Muscle of leg (tissue), 11 donors: Measurements from ENCODE around the gene DYNC1I2. TPM values are rescaled to one million over a fixed set of nuclear protein-coding genes. Genes with fewer than 3 reads are reported as not detected.
"Not testable (repeated sequence)": the region's sequence is repeated elsewhere in the genome, so short reads cannot be mapped to it uniquely, and the experiment has no call there.

Experiments
- DNase-seq: peaks from one replicate; pipeline ENCODE4 v3.0.0; 2013
- H3K27ac ChIP-seq: one replicate; pipeline ENCODE4 v1.5.1; 2013; ENCODE audit warnings: mild to moderate bottlenecking, low read length, control low read depth
- H3K27me3 ChIP-seq: one replicate; pipeline ENCODE4 v1.6.1; 2013; ENCODE audit warnings: low read length; ENCODE audit not compliant: control insufficient read depth, insufficient read depth
- H3K36me3 ChIP-seq: one replicate; pipeline ENCODE4 v1.6.1; 2013; ENCODE audit warnings: low read length; ENCODE audit not compliant: control insufficient read depth, insufficient read depth
- H3K4me1 ChIP-seq: one replicate; pipeline ENCODE4 v1.6.1; 2013; ENCODE audit warnings: low read length; ENCODE audit not compliant: control insufficient read depth, insufficient read depth
- H3K4me3 ChIP-seq: one replicate; pipeline ENCODE4 v1.5.1; 2013; ENCODE audit warnings: low read length, control low read depth
- H3K9me3 ChIP-seq: replicated peaks from 2 replicates; pipeline ENCODE4 v1.6.1; 2013; ENCODE audit warnings: low read depth, low read length; ENCODE audit not compliant: control insufficient read depth
- WGBS: methylation state at CpG from one replicate; pipeline ENCODE4 v1.1.5; 2013; ENCODE audit warnings: missing lambda C conversion rate; ENCODE audit not compliant: insufficient coverage; 5-methylcytosine and 5-hydroxymethylcytosine counted together
- polyA plus RNA-seq, 8 donors: library from polyadenylated mRNA; unstranded; fragments of 120-200 nt; gene quantifications; one replicate each; pipeline versions ENCODE4 v1.2.1 to v1.2.3, GENCODE V29; 2013; ENCODE audit warnings: inconsistent platforms in 1 of 8, low replicate concordance in 1 of 8; ENCODE audit not compliant: insufficient read length in 8 of 8, insufficient read depth in 1 of 8
- total RNA-seq: library from RNA; stranded (reverse); fragments of 120-200 nt; gene quantifications from one replicate; pipeline ENCODE4 v1.2.4, GENCODE V29; 2013

DYNC1I2 gene
- total and polyA plus RNA-seq, 9 donors: 77.5 to 134 (median 106) TPM

GRCh38 chr2:171735991-171736710, 48.9 kb downstream of the DYNC1I2 start:
- H3K4me3 ChIP-seq: no peak overlapping the region
- H3K36me3 ChIP-seq: peaks cover 39% of the 10 kb centered on the region
- no peaks in the 10 kb centered on the region for H3K27me3 ChIP-seq
- no peaks in the 10 kb centered on the region for H3K4me1 ChIP-seq
- no CpG with 5 or more reads among the region's 4 CpGs for WGBS
- no peaks in the 10 kb centered on the region for H3K9me3 ChIP-seq
- DNase-seq: no peak
- no peak overlapping the region for H3K27ac ChIP-seq

- H3K36me3 ChIP-seq: peaks cover 41% of the 10 kb centered on the region
Measured at GRCh38 chr2:171741189-171741588, 53.9 kb downstream of the DYNC1I2 start.

GRCh38 chr2:171742760-171743159, 55.5 kb downstream of the DYNC1I2 start:
- no peaks in the 10 kb centered on the region for H3K27me3 ChIP-seq
- no peak overlapping the region for H3K27ac ChIP-seq
- no peak for DNase-seq
- WGBS: no CpG with 5 or more reads among the region's 1 CpG
- H3K4me3 ChIP-seq: no peak overlapping the region
- H3K36me3 ChIP-seq: peaks cover 34% of the 10 kb centered on the region
- no peaks in the 10 kb centered on the region for H3K9me3 ChIP-seq
- H3K4me1 ChIP-seq: no peaks in the 10 kb centered on the region

More at GRCh38 chr2:171741189-171741588, 53.9 kb downstream of the DYNC1I2 start:
- Histone ChIP-seq H3K27me3 (no peaks in the 10 kb centered on the region), H3K9me3 (no peaks in the 10 kb centered on the region), H3K4me3 (no peak overlapping the region), H3K27ac (no peak overlapping the region), H3K4me1 (no peaks in the 10 kb centered on the region)
- DNase-seq: no peak
- WGBS: no CpG with 5 or more reads among the region's 2 CpGs

GRCh38 chr2:171745141-171745540, 57.9 kb downstream of the DYNC1I2 start:
- Histone ChIP-seq H3K4me1 (no peaks in the 10 kb centered on the region), H3K36me3 (peaks cover 28% of the 10 kb centered on the region), H3K27ac (no peak overlapping the region), H3K4me3 (no peak overlapping the region), H3K27me3 (no peaks in the 10 kb centered on the region), H3K9me3 (no peaks in the 10 kb centered on the region)
- 100% methylated on average over 1 of the region's 1 CpG for WGBS
- no peak for DNase-seq

GRCh38 chr2:171745806-171746205, 58.5 kb downstream of the DYNC1I2 start:
- no peak overlapping the region for H3K4me3 ChIP-seq
- no peak overlapping the region for H3K27ac ChIP-seq
- H3K27me3 ChIP-seq: no peaks in the 10 kb centered on the region
- DNase-seq: no peak
- H3K9me3 ChIP-seq: no peaks in the 10 kb centered on the region
- peaks cover 28% of the 10 kb centered on the region for H3K36me3 ChIP-seq
- H3K4me1 ChIP-seq: no peaks in the 10 kb centered on the region
- WGBS: 80% methylated on average over 1 of the region's 4 CpGs

DNA sequence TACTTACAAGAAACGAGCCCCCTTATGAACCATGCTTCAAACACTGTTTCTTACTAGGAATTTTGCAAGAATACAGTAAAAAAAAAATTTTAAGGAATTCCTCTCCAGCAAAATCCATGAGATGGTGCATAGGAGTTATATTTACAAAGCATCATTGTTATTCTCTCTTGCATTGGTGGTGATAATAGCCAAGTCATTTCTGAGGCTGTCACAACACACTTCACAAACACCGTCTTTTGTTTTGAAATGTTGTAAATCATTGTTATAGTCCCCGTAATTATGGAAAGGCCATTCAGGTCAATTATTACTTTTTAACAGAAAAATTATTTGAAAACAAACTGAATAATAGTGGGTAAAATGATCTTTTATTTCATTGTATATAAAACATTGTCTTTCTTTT, 60.1 kb downstream of the DYNC1I2 start:
- H3K27me3 ChIP-seq: no peaks in the 10 kb centered on the region
- peaks cover 26% of the 10 kb centered on the region for H3K36me3 ChIP-seq
- H3K27ac ChIP-seq: no peak overlapping the region
- no peak for DNase-seq
- no peaks in the 10 kb centered on the region for H3K4me1 ChIP-seq
- no CpG with 5 or more reads among the region's 3 CpGs for WGBS
- H3K9me3 ChIP-seq: no peaks in the 10 kb centered on the region
- H3K4me3 ChIP-seq: no peak overlapping the region

DNA sequence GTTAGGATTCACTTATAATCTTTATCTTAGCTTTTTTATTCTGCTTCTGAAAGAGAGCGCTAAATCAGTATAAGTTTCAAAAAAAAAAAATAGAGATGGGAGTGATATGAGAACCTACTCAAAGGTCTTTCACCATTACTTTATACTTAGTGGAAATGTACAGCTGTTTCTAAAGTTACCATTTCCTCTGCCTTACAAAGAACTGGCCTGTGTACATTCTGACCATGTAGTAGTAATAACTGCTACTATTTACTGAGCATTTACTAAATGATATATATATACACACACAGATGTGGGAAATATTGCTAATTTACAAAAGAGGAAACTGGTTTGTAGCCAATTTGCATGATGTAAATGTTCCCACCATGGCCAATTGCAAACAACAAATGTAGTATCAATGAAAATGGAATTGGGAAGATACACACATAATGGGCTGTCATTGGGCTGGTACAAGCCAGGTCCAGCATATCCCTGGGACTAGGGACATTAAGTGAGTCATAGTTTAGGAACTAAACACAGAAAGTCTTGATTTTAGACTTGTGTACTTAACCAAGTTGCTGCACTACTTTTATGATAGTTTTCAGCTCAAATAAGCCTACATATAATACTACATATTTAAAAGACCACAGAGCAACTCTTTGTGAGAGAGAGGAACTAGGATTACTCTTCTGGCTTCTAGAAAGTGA, 67.1 kb downstream of the DYNC1I2 start:
- no peak overlapping the region for H3K4me3 ChIP-seq
- H3K36me3 ChIP-seq: peaks cover 9% of the 10 kb centered on the region
- DNase-seq: no peak
- H3K4me1 ChIP-seq: no peaks in the 10 kb centered on the region
- no CpG with 5 or more reads among the region's 1 CpG for WGBS
- no peaks in the 10 kb centered on the region for H3K27me3 ChIP-seq
- no peaks in the 10 kb centered on the region for H3K9me3 ChIP-seq
- no peak overlapping the region for H3K27ac ChIP-seq

GRCh38 chr2:171758762-171759161, 71.5 kb downstream of the DYNC1I2 start:
- no CpG with 5 or more reads among the region's 1 CpG for WGBS
- not testable (repeated sequence) for DNase-seq, H3K4me1 ChIP-seq, H3K4me3 ChIP-seq, H3K9me3 ChIP-seq, H3K27ac ChIP-seq, H3K27me3 ChIP-seq
- H3K36me3 ChIP-seq: peaks cover 18% of the 10 kb centered on the region

GRCh38 chr2:171761176-171761575, 73.9 kb downstream of the DYNC1I2 start:
- H3K4me1 ChIP-seq, H3K9me3 ChIP-seq, H3K27ac ChIP-seq, H3K27me3 ChIP-seq, H3K4me3 ChIP-seq, DNase-seq: not testable (repeated sequence)
- 93% methylated on average over 2 of the region's 4 CpGs for WGBS
- peaks cover 18% of the 10 kb centered on the region for H3K36me3 ChIP-seq

- H3K27me3 ChIP-seq: no peaks in the 10 kb centered on the region
- no peak overlapping the region for H3K4me3 ChIP-seq
- WGBS: 74% methylated on average over 2 of the region's 2 CpGs
- H3K27ac ChIP-seq: no peak overlapping the region
- DNase-seq: no peak
- H3K9me3 ChIP-seq: no peaks in the 10 kb centered on the region
- H3K4me1 ChIP-seq: no peaks in the 10 kb centered on the region
- peaks cover 18% of the 10 kb centered on the region for H3K36me3 ChIP-seq
Measured at GRCh38 chr2:171762879-171763573, 75.8 kb downstream of the DYNC1I2 start.
